H1 (cell line): ENCODE results near the gene NIPAL1. TPM values are rescaled to one million over a fixed set of nuclear protein-coding genes. Genes with fewer than 3 reads are reported as not detected.

ENCODE experiments used
- ASH2L ChIP-seq: fragments of 200-600, 300-600 bp; sonication (generic); IDR thresholded peaks from one replicate; pipeline ENCODE4 v1.7.1; 2017; ENCODE audit warnings: low read length
- CBX5 ChIP-seq: fragments of 300-800, 300-1000 bp; sonication (generic); IDR thresholded peaks from 2 replicates; pipeline ENCODE4 v1.7.1; 2016; ENCODE audit warnings: antibody characterized with exemption, low read length, low read depth
- HDAC6 ChIP-seq: IDR thresholded peaks from one replicate; pipeline ENCODE4 v1.7.1; 2012; ENCODE audit warnings: low read depth, mild to moderate bottlenecking, inconsistent platforms, low read length, moderate library complexity
- JUN ChIP-seq: IDR thresholded peaks from 2 replicates; pipeline ENCODE4 v1.6.1; 2011; ENCODE audit warnings: low read depth, mild to moderate bottlenecking, improper control_type of control experiment, low read length
- POU5F1 ChIP-seq: IDR thresholded peaks from 2 replicates; pipeline ENCODE4 v1.6.1; 2011; ENCODE audit warnings: low read depth, mild to moderate bottlenecking, low read length, moderate library complexity
- SIRT6 ChIP-seq: IDR thresholded peaks from one replicate; pipeline ENCODE4 v1.7.1; 2012; ENCODE audit warnings: low read length, inconsistent platforms
- SRF ChIP-seq: IDR thresholded peaks from 2 replicates; pipeline ENCODE4 v1.6.1; 2011; ENCODE audit warnings: mild to moderate bottlenecking, low read depth, low read length, moderate library complexity
- TAF7 ChIP-seq: optimal IDR thresholded peaks from 2 replicates; pipeline ENCODE3; 2011; ENCODE audit warnings: low read depth, mild to moderate bottlenecking, inconsistent platforms, low read length, moderate library complexity, borderline replicate concordance
- polyA plus RNA-seq, 7 experiments: library from polyadenylated mRNA; depleted of rRNA in 3 of 7; stranded (reverse) in 5 of 7; unstranded in 2 of 7; fragments of >200 nt in 5 of 7; fragments of 200-250 nt in 2 of 7; gene quantifications; 1 replicate in 5 of 7; 2 replicates in 1 of 7; 4 replicates in 1 of 7; pipeline versions ENCODE4 v1.2.1 to v1.2.3, GENCODE V29; 2011 to 2013; ENCODE audit warnings: missing spikeins in 2 of 7, mixed read lengths in 2 of 7
- total RNA-seq: library from RNA; stranded (reverse); fragmentation: NEBNext Ultra II Directional; extraction: Animal tissue kit (Norgen Biotek cat#: 25700); gene quantifications from 2 replicates; pipeline ENCODE4 v1.2.1, GENCODE V29; 2021
- TF ChIP-seq, protein P1 (sequence below): fragments of 300-600 bp; sonication (generic); IDR thresholded peaks from 2 replicates; pipeline ENCODE4 v1.7.1; 2012; ENCODE audit warnings: low read length, moderate library complexity, mild to moderate bottlenecking, inconsistent platforms; ENCODE audit not compliant: insufficient replicate concordance
- TF ChIP-seq, protein P2 (sequence below), 3 experiments: IDR thresholded peaks; 1 replicate in 2 of 3; 2 replicates in 1 of 3; pipeline versions ENCODE4 v1.5.1 to v1.6.1; 2011; ENCODE audit warnings: low read length in 3 of 3, mild to moderate bottlenecking in 3 of 3, inconsistent platforms in 2 of 3, low read depth in 1 of 3, moderate library complexity in 1 of 3; ENCODE audit not compliant: insufficient read depth in 1 of 3; ENCODE audit errors: control extremely low read depth in 1 of 3

The NIPAL1 gene
- total and polyA plus RNA-seq, 2 of the 8 experiments (the other 6 are each of a cell fraction or from before 2014, with no cell fraction given): 1.4 to 4.9 TPM

DNA sequence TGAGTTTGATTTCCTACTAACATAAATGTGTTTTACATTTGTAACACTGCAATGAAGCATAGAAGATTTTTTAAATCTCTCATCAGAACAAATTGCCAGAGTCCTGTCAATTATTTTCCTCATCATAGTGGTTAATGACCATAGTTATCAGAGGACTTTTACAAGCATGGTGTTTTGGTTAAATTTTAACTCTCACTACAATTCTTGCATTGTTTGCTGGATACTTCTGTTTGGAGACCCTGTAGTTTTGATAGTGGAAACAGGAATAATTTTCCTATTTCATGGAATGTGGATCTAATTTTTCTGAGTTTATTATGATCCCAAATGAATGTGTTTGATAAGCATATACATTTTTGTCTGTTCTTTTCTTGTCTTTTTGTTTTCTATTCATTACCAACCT lies 16.8 kb downstream of the NIPAL1 start (continued):
- TF ChIP-seq, protein P1, sequence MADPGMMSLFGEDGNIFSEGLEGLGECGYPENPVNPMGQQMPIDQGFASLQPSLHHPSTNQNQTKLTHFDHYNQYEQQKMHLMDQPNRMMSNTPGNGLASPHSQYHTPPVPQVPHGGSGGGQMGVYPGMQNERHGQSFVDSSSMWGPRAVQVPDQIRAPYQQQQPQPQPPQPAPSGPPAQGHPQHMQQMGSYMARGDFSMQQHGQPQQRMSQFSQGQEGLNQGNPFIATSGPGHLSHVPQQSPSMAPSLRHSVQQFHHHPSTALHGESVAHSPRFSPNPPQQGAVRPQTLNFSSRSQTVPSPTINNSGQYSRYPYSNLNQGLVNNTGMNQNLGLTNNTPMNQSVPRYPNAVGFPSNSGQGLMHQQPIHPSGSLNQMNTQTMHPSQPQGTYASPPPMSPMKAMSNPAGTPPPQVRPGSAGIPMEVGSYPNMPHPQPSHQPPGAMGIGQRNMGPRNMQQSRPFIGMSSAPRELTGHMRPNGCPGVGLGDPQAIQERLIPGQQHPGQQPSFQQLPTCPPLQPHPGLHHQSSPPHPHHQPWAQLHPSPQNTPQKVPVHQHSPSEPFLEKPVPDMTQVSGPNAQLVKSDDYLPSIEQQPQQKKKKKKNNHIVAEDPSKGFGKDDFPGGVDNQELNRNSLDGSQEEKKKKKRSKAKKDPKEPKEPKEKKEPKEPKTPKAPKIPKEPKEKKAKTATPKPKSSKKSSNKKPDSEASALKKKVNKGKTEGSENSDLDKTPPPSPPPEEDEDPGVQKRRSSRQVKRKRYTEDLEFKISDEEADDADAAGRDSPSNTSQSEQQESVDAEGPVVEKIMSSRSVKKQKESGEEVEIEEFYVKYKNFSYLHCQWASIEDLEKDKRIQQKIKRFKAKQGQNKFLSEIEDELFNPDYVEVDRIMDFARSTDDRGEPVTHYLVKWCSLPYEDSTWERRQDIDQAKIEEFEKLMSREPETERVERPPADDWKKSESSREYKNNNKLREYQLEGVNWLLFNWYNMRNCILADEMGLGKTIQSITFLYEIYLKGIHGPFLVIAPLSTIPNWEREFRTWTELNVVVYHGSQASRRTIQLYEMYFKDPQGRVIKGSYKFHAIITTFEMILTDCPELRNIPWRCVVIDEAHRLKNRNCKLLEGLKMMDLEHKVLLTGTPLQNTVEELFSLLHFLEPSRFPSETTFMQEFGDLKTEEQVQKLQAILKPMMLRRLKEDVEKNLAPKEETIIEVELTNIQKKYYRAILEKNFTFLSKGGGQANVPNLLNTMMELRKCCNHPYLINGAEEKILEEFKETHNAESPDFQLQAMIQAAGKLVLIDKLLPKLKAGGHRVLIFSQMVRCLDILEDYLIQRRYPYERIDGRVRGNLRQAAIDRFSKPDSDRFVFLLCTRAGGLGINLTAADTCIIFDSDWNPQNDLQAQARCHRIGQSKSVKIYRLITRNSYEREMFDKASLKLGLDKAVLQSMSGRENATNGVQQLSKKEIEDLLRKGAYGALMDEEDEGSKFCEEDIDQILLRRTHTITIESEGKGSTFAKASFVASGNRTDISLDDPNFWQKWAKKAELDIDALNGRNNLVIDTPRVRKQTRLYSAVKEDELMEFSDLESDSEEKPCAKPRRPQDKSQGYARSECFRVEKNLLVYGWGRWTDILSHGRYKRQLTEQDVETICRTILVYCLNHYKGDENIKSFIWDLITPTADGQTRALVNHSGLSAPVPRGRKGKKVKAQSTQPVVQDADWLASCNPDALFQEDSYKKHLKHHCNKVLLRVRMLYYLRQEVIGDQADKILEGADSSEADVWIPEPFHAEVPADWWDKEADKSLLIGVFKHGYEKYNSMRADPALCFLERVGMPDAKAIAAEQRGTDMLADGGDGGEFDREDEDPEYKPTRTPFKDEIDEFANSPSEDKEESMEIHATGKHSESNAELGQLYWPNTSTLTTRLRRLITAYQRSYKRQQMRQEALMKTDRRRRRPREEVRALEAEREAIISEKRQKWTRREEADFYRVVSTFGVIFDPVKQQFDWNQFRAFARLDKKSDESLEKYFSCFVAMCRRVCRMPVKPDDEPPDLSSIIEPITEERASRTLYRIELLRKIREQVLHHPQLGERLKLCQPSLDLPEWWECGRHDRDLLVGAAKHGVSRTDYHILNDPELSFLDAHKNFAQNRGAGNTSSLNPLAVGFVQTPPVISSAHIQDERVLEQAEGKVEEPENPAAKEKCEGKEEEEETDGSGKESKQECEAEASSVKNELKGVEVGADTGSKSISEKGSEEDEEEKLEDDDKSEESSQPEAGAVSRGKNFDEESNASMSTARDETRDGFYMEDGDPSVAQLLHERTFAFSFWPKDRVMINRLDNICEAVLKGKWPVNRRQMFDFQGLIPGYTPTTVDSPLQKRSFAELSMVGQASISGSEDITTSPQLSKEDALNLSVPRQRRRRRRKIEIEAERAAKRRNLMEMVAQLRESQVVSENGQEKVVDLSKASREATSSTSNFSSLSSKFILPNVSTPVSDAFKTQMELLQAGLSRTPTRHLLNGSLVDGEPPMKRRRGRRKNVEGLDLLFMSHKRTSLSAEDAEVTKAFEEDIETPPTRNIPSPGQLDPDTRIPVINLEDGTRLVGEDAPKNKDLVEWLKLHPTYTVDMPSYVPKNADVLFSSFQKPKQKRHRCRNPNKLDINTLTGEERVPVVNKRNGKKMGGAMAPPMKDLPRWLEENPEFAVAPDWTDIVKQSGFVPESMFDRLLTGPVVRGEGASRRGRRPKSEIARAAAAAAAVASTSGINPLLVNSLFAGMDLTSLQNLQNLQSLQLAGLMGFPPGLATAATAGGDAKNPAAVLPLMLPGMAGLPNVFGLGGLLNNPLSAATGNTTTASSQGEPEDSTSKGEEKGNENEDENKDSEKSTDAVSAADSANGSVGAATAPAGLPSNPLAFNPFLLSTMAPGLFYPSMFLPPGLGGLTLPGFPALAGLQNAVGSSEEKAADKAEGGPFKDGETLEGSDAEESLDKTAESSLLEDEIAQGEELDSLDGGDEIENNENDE: no peak
- no peak for TF ChIP-seq ASH2L
- TF ChIP-seq CBX5: no peak
- no peak for TF ChIP-seq HDAC6
- no peak for TF ChIP-seq SIRT6
- TF ChIP-seq, protein P2, sequence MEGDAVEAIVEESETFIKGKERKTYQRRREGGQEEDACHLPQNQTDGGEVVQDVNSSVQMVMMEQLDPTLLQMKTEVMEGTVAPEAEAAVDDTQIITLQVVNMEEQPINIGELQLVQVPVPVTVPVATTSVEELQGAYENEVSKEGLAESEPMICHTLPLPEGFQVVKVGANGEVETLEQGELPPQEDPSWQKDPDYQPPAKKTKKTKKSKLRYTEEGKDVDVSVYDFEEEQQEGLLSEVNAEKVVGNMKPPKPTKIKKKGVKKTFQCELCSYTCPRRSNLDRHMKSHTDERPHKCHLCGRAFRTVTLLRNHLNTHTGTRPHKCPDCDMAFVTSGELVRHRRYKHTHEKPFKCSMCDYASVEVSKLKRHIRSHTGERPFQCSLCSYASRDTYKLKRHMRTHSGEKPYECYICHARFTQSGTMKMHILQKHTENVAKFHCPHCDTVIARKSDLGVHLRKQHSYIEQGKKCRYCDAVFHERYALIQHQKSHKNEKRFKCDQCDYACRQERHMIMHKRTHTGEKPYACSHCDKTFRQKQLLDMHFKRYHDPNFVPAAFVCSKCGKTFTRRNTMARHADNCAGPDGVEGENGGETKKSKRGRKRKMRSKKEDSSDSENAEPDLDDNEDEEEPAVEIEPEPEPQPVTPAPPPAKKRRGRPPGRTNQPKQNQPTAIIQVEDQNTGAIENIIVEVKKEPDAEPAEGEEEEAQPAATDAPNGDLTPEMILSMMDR (IDR thresholded peaks at IDR 0.05; ENCODE audit: control extremely low read depth in 1 of 3, insufficient read depth in 1 of 3, low read depth in 1 of 3, low read length in 3 of 3): no peak
- no peak for TF ChIP-seq POU5F1
- no peak for TF ChIP-seq JUN
- TF ChIP-seq SRF: no peak
- TF ChIP-seq TAF7: no peak
